Measurements from ENCODE around the gene PSMF1.

The PSMF1 gene

DNA sequence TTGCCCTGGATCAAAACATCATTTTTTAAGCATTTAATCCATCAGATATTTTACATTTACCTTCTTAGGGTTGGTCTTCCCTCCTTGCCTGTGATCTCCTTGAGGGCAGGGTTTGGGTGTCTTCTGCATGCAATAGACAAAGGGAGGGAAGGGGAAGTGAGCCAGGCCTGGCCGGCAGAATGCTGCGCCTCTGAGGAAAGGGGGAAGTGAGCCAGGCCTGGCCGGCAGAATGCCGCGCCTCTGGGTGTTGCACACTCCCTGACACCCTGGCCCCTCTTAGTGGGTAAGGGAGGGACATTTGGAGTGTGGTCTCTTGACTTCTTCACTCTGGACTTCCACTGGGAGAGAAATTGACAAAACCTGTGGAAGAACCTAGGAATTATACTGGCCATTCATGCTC is 12.4 kb downstream of the PSMF1 start:
- no peak for TF ChIP-seq POLR2AphosphoS5 (IDR thresholded peaks at IDR 0.05; ENCODE audit: low read depth, low read length)
- no peak for TF ChIP-seq REST (IDR thresholded peaks at IDR 0.05; ENCODE audit: insufficient read depth in 1 of 2, low read depth in 2 of 2, low read length in 2 of 2)
- no peak for TF ChIP-seq TAF1 (IDR thresholded peaks at IDR 0.05; ENCODE audit: borderline replicate concordance, insufficient read depth, low read length)
- no peak for TF ChIP-seq SIN3A (IDR thresholded peaks at IDR 0.05; ENCODE audit: borderline replicate concordance, insufficient read depth, low read length)
- TF ChIP-seq FOXP2 (optimal IDR thresholded peaks at IDR 0.05; ENCODE audit: borderline replicate concordance, extremely low read depth, extremely low read length, insufficient read depth), result no peak

- TF ChIP-seq FOXP2 (optimal IDR thresholded peaks at IDR 0.05; ENCODE audit: borderline replicate concordance, extremely low read depth, extremely low read length, insufficient read depth) (no peak), SIN3A (IDR thresholded peaks at IDR 0.05; ENCODE audit: borderline replicate concordance, insufficient read depth, low read length) (no peak), POLR2AphosphoS5 (IDR thresholded peaks at IDR 0.05; ENCODE audit: low read depth, low read length) (no peak), REST (IDR thresholded peaks at IDR 0.05; ENCODE audit: insufficient read depth in 1 of 2, low read depth in 2 of 2, low read length in 2 of 2) (no peak), TAF1 (IDR thresholded peaks at IDR 0.05; ENCODE audit: borderline replicate concordance, insufficient read depth, low read length) (no peak)
Measured at GRCh38 chr20:1131354-1131753, 13.0 kb downstream of the PSMF1 start.

- TF ChIP-seq REST (IDR thresholded peaks at IDR 0.05; ENCODE audit: insufficient read depth in 1 of 2, low read depth in 2 of 2, low read length in 2 of 2), result no peak
- no peak for TF ChIP-seq SIN3A (IDR thresholded peaks at IDR 0.05; ENCODE audit: borderline replicate concordance, insufficient read depth, low read length)
- TF ChIP-seq FOXP2 (optimal IDR thresholded peaks at IDR 0.05; ENCODE audit: borderline replicate concordance, extremely low read depth, extremely low read length, insufficient read depth), result no peak
- TF ChIP-seq POLR2AphosphoS5 (IDR thresholded peaks at IDR 0.05; ENCODE audit: low read depth, low read length), result no peak
- no peak for TF ChIP-seq TAF1 (IDR thresholded peaks at IDR 0.05; ENCODE audit: borderline replicate concordance, insufficient read depth, low read length)
Measured at GRCh38 chr20:1134355-1134754, 16.0 kb downstream of the PSMF1 start.

GRCh38 chr20:1134836-1135235 is 16.4 kb downstream of the PSMF1 start:
- TF ChIP-seq SIN3A (IDR thresholded peaks at IDR 0.05; ENCODE audit: borderline replicate concordance, insufficient read depth, low read length) (no peak), POLR2AphosphoS5 (IDR thresholded peaks at IDR 0.05; ENCODE audit: low read depth, low read length) (no peak), REST (IDR thresholded peaks at IDR 0.05; ENCODE audit: insufficient read depth in 1 of 2, low read depth in 2 of 2, low read length in 2 of 2) (no peak), TAF1 (IDR thresholded peaks at IDR 0.05; ENCODE audit: borderline replicate concordance, insufficient read depth, low read length) (no peak), FOXP2 (optimal IDR thresholded peaks at IDR 0.05; ENCODE audit: borderline replicate concordance, extremely low read depth, extremely low read length, insufficient read depth) (no peak)

DNA sequence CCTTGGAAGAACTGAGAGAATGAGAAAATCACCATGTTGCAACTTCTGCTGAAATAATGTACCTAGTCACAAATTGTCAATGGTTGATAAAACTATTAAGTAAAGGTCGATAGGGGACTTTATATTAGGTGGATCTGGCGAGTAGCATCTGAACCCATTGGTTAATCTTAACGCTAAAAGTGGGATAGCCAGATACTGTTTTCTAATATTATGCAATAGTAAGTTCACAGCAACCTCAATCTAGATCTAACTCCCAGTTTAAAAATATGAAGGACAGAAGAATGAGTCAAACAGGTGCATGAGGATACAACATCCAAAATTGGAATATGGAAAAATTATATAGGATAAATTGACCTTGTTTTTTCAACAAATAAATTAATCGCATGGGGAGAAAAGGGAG is 18.8 kb downstream of the PSMF1 start:
- TF ChIP-seq TAF1 (IDR thresholded peaks at IDR 0.05; ENCODE audit: borderline replicate concordance, insufficient read depth, low read length) (no peak), FOXP2 (optimal IDR thresholded peaks at IDR 0.05; ENCODE audit: borderline replicate concordance, extremely low read depth, extremely low read length, insufficient read depth) (no peak), REST (IDR thresholded peaks at IDR 0.05; ENCODE audit: insufficient read depth in 1 of 2, low read depth in 2 of 2, low read length in 2 of 2) (no peak), SIN3A (IDR thresholded peaks at IDR 0.05; ENCODE audit: borderline replicate concordance, insufficient read depth, low read length) (no peak), POLR2AphosphoS5 (IDR thresholded peaks at IDR 0.05; ENCODE audit: low read depth, low read length) (no peak)

Measured in PFSK-1 (cell line).